Measurements from ENCODE around the gene COL17A1.

Gene COL17A1

DNA sequence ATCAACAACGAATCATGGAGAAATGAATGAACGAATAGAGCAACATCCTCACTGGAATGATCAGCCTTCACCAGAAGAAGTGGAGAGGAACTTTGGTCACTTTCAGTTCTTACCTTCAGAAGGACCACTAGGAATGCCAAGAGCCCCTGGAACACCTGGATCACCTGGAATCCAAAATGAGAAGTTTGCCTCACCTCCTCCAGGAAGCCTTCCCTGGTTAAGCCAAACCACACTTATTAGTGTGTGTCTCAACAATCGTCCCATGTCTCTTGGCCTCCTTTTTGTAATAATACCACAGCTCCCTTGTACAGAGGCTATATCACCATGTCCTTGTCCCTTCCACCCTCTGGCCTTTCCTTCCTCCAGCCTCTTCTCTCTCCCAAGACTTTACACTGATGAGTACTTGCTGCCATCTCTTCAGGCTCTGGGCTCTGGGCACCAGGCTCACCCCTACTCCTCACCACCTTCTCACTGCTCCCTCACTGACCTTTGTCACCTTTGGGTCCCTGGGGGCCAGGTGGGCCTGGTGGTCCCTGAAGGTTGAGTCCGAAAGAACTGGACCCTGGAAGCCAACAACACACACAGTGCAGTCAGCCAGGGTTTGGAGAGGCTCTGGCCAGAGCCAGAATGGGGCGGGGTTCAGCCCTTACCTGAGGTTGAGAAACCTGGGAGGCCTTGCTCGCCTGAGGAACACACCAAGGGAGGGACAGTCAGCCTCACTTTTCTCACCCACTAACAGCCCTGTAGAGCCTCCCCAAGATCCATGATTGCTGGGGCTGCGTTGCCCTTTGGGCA is 46.5 kb downstream of the COL17A1 start:
- no peak for DNase-seq (ENCODE audit: low read depth)
- no peak overlapping the region for H3K4me3 ChIP-seq (ENCODE audit: low read length)
- TF ChIP-seq, protein P1, sequence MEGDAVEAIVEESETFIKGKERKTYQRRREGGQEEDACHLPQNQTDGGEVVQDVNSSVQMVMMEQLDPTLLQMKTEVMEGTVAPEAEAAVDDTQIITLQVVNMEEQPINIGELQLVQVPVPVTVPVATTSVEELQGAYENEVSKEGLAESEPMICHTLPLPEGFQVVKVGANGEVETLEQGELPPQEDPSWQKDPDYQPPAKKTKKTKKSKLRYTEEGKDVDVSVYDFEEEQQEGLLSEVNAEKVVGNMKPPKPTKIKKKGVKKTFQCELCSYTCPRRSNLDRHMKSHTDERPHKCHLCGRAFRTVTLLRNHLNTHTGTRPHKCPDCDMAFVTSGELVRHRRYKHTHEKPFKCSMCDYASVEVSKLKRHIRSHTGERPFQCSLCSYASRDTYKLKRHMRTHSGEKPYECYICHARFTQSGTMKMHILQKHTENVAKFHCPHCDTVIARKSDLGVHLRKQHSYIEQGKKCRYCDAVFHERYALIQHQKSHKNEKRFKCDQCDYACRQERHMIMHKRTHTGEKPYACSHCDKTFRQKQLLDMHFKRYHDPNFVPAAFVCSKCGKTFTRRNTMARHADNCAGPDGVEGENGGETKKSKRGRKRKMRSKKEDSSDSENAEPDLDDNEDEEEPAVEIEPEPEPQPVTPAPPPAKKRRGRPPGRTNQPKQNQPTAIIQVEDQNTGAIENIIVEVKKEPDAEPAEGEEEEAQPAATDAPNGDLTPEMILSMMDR (conservative IDR thresholded peaks at IDR 0.05; ENCODE audit: low read length), result no peak

DNA sequence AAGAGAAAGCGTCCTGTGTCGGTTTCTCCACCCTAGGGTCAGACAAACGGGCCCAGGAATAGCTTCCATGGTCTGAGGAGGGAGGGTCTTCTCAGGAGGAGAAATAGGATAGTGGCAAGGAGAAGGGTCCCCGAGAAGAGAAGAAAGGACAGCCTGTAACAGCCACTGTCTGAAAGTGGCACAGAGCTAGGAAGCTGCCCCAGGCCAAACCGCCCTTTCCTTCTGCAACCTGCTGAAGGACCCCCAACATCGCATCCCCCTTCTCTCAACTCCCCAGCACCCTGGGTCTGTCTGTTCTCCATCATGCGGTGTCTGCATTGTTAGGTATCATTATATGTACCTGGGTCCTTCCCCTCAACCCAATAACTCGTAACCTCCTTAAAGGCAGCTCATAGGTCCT is 47.1 kb downstream of the COL17A1 start:
- H3K4me3 ChIP-seq (ENCODE audit: low read length), result no peak overlapping the region
- DNase-seq (ENCODE audit: low read depth), result no peak
- TF ChIP-seq, protein P1 (conservative IDR thresholded peaks at IDR 0.05; ENCODE audit: low read length), result no peak

DNA sequence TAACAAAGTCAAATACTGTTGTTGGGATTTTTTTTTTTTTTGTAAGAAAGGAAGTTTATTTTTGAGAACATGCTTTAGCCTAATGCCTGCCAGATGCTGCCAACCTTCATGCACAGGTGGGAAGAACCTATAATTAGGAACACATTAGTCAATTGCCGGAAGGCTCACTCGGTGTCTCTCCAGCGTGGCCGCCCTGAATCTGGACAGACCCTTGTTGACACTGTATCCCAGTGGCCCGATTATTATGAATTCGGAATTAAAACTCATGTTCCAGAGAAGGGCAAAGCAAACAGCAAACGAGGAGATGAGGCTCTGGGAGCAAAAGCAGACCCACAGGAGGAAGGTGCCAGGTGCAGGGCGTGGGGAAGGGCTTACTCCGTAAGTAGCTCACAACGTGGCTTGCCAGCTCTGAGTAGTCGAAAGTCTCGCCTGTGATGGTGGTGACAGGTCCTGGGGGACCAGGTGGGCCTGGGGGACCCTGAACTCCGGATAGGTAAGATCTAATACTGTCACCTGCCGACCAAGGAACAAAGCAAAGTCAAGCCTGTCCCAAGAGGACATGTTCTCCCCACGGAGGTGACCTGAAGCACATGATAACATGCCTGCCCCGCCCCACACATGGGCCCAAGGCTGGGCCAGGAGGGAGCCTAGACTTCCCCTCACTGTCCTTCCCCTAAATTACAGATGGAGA is 48.3 kb downstream of the COL17A1 start:
- TF ChIP-seq, protein P1 (conservative IDR thresholded peaks at IDR 0.05; ENCODE audit: low read length), result no peak
- no peak overlapping the region for H3K4me3 ChIP-seq (ENCODE audit: low read length)
- no peak for DNase-seq (ENCODE audit: low read depth)

DNA sequence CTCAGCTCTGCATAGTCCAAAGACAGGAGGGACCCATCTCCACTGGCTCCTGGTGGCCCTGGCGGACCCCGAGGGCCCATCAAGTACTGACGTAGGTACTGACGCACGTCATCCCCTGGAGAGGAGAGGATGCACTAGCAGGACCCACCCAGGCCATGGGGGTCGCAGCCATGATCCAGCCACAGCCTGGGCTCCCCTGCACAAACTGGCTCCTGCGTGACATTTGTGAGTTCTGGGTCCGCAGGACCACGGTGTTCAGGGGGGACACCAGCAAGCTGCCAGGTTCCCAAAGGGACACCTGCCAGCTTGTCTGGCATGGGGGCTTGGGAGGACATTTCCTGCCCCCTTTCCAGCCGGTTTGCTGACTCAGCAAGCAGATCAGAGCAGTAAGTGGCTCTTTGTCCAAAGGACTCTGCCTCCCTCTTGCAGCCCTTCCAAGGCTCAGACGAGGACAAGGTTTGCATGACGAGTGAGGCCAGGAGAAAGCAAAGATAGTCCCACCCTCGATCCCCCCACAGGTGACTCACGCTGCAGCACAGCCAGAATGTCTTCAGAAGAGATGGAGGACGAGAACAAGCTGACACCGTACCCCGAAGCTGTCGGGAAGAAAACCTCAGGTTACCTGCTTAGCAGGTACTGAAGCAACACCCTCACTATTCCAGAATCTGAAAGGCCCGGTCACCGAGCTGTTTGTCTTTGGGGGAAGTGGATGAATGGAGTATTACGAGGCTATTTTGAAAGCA is 49.0 kb downstream of the COL17A1 start:
- H3K4me3 ChIP-seq (ENCODE audit: low read length), result no peak overlapping the region
- DNase-seq (ENCODE audit: low read depth), result no peak
- TF ChIP-seq, protein P1 (conservative IDR thresholded peaks at IDR 0.05; ENCODE audit: low read length), result no peak

DNA sequence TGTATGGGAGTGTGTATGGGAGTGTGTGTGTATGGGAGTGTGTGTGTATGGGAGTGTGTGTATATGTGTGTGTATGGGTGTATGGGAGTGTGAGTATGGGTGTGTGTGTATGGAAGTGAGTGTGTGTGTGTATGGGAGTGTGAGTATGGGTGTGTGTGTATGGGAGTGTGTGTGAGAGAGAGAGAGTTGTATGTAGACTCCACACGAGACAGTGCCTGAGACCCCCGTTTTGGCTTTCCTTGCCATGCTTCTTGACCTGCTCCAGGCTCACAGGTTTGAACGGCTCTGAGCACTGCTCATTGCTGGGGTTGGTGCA is 49.7 kb downstream of the COL17A1 start:
- DNase-seq (ENCODE audit: low read depth), result no peak
- H3K4me3 ChIP-seq (ENCODE audit: low read length), result no peak overlapping the region
- TF ChIP-seq, protein P1 (conservative IDR thresholded peaks at IDR 0.05; ENCODE audit: low read length), result no peak

DNA sequence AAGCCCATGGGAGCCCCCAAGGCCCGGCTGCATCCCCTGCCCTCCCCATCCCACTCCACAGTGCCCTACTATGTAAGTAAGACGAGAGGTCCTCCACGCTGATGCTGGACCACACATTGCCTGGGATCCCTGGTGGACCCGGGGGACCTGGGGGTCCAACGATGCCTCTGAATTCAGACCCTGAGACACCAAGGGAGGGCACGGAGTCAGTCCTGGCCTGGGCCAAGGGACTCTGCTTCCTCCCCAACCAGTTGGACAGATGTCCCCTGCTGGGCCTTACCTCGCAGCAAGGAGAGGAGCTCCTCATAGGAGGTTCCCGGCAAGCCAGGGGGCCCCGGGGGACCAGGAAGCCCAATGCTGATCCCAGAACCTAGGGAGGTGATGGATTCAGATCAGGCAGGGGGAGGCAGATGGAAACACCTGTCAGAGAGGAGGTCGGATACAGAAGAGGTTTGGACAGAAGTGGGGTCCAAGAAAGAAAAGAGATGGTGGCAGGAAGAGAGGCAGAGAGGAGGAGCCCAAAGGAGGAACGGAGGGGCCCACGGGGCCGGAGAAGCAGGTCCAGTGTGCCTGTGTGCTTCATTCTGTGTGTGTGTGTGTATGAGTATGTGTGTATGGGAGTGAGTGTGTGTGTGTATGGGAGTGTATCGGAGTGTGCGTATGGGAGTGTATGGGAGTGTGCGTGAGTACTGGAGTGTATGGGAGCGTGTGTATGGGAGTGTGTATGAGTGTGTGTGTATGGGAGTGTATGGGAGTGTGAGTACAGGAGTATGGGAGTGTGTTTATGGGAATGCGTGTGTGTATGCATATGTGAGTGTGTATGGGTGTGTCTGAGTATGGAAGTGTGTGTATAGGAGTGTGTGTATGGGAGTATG is 50.2 kb downstream of the COL17A1 start:
- TF ChIP-seq, protein P1 (conservative IDR thresholded peaks at IDR 0.05; ENCODE audit: low read length), result no peak
- DNase-seq (ENCODE audit: low read depth), result no peak
- H3K4me3 ChIP-seq (ENCODE audit: low read length), result no peak overlapping the region
